ENCODE results near the gene RAB33A.
A peak's percentile ranks its signal among the peaks of the same experiment; 100 is the strongest.

Gene RAB33A

DNA sequence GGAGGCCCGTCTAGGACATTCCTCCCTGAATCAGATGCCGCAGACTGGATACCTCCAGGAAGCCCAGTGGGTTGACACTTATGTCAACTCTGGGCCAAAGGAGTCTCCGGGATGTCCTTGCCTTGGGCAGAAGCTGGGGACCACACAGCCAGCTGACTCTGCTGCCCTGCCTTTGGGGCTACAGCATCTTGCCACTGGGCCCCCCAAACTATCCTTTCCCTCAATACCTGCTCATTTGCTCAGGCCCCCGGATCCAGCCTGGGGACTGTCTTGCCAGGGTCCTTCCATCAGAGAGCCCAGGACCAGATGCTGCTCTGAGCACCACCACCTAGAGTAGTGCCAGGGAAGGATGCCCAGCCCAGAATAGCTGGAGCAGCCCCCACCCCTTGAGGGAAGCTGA, 19.0 kb downstream of the RAB33A start:
- Histone ChIP-seq H3K4me1 (ENCODE audit: control insufficient read depth, insufficient read depth, low read length) (no peaks in the 10 kb centered on the region), H3K4me3 (ENCODE audit: low read depth, low read length) (no peak overlapping the region), H3K9me3 (ENCODE audit: control insufficient read depth, insufficient read depth, low read depth, low read length) (no peaks in the 10 kb centered on the region), H3K36me3 (ENCODE audit: control insufficient read depth in 2 of 2, insufficient read depth in 1 of 2, low read length in 2 of 2) (no peaks in the 10 kb centered on the region), H3K27ac (ENCODE audit: extremely low read depth, low read depth, low read length) (no peak overlapping the region)
- TF ChIP-seq HOXD13 (CRISPR knock-in tag; IDR thresholded peaks at IDR 0.05; ENCODE audit: borderline replicate concordance) (no peak), ZNF112 (tag by site-specific recombination; IDR thresholded peaks at IDR 0.05) (no peak), SETDB1 (IDR thresholded peaks at IDR 0.05; ENCODE audit: insufficient read length, low read length) (no peak), KLF7 (tag by site-specific recombination; IDR thresholded peaks at IDR 0.05; ENCODE audit: borderline replicate concordance) (no peak), ZSCAN30 (tag by site-specific recombination; IDR thresholded peaks at IDR 0.05) (no peak), SCRT2 (tag by site-specific recombination; IDR thresholded peaks at IDR 0.05) (no peak), ZNF37A (tag by site-specific recombination; IDR thresholded peaks at IDR 0.05) (no peak), ZNF157 (tag by site-specific recombination; IDR thresholded peaks at IDR 0.05) (no peak), RBAK (tag by site-specific recombination; IDR thresholded peaks at IDR 0.05) (no peak), ZNF600 (tag by site-specific recombination; IDR thresholded peaks at IDR 0.05) (no peak)
- TF ChIP-seq, protein P1, sequence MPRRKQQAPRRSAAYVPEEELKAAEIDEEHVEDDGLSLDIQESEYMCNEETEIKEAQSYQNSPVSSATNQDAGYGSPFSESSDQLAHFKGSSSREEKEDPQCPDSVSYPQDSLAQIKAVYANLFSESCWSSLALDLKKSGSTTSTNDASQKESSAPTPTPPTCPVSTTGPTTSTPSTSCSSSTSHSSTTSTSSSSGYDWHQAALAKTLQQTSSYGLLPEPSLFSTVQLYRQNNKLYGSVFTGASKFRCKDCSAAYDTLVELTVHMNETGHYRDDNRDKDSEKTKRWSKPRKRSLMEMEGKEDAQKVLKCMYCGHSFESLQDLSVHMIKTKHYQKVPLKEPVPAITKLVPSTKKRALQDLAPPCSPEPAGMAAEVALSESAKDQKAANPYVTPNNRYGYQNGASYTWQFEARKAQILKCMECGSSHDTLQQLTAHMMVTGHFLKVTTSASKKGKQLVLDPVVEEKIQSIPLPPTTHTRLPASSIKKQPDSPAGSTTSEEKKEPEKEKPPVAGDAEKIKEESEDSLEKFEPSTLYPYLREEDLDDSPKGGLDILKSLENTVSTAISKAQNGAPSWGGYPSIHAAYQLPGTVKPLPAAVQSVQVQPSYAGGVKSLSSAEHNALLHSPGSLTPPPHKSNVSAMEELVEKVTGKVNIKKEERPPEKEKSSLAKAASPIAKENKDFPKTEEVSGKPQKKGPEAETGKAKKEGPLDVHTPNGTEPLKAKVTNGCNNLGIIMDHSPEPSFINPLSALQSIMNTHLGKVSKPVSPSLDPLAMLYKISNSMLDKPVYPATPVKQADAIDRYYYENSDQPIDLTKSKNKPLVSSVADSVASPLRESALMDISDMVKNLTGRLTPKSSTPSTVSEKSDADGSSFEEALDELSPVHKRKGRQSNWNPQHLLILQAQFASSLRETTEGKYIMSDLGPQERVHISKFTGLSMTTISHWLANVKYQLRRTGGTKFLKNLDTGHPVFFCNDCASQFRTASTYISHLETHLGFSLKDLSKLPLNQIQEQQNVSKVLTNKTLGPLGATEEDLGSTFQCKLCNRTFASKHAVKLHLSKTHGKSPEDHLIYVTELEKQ (tag by site-specific recombination; IDR thresholded peaks at IDR 0.05; ENCODE audit: borderline replicate concordance) = no peak
- CTCF ChIA-PET = interaction anchor here (0.6 to 7.1 kb wide), 8 partner anchors 9 to 689 kb away, joined by 3 to 72 read pairs (median 4); no protein-coding TSS in a partner anchor
- POLR2A ChIA-PET = no interaction called here

GRCh38 chrX:130196466-130196865, 24.7 kb downstream of the RAB33A start:
- POLR2A ChIA-PET = no interaction called here
- no peak for TF ChIP-seq ZBTB17 (tag by site-specific recombination; IDR thresholded peaks at IDR 0.05)
- no peak for TF ChIP-seq ZBTB49 (tag by site-specific recombination; IDR thresholded peaks at IDR 0.05; ENCODE audit: low read depth)
- no peak for TF ChIP-seq GLIS2 (tag by site-specific recombination; IDR thresholded peaks at IDR 0.05)
- TF ChIP-seq ZNF184 (tag by site-specific recombination; IDR thresholded peaks at IDR 0.05) = no peak
- TF ChIP-seq, protein P2, sequence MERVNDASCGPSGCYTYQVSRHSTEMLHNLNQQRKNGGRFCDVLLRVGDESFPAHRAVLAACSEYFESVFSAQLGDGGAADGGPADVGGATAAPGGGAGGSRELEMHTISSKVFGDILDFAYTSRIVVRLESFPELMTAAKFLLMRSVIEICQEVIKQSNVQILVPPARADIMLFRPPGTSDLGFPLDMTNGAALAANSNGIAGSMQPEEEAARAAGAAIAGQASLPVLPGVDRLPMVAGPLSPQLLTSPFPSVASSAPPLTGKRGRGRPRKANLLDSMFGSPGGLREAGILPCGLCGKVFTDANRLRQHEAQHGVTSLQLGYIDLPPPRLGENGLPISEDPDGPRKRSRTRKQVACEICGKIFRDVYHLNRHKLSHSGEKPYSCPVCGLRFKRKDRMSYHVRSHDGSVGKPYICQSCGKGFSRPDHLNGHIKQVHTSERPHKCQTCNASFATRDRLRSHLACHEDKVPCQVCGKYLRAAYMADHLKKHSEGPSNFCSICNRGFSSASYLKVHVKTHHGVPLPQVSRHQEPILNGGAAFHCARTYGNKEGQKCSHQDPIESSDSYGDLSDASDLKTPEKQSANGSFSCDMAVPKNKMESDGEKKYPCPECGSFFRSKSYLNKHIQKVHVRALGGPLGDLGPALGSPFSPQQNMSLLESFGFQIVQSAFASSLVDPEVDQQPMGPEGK (tag by site-specific recombination; IDR thresholded peaks at IDR 0.05) = no peak
- TF ChIP-seq ZBTB8A (tag by site-specific recombination; IDR thresholded peaks at IDR 0.05) = no peak
- TF ChIP-seq ZSCAN30 (tag by site-specific recombination; IDR thresholded peaks at IDR 0.05) = no peak
- TF ChIP-seq BCL11A (tag by site-specific recombination; IDR thresholded peaks at IDR 0.05; ENCODE audit: low read depth) = no peak
- TF ChIP-seq ZFP41 (tag by site-specific recombination; IDR thresholded peaks at IDR 0.05; ENCODE audit: borderline replicate concordance) = no peak
- TF ChIP-seq ZSCAN18 (tag by site-specific recombination; IDR thresholded peaks at IDR 0.05) = no peak
- TF ChIP-seq ZNF777 (tag by site-specific recombination; IDR thresholded peaks at IDR 0.05; ENCODE audit: borderline replicate concordance) = no peak
- TF ChIP-seq ZNF248 (tag by site-specific recombination; IDR thresholded peaks at IDR 0.05) = no peak
- TF ChIP-seq OVOL3 (tag by site-specific recombination; IDR thresholded peaks at IDR 0.05) = no peak
- TF ChIP-seq ZNF48 (tag by site-specific recombination; IDR thresholded peaks at IDR 0.05) = no peak
- no peak for TF ChIP-seq ZNF544 (tag by site-specific recombination; IDR thresholded peaks at IDR 0.05)
- TF ChIP-seq ZNF2 (tag by site-specific recombination; IDR thresholded peaks at IDR 0.05) = no peak
- peak; percentile 22; the same call in 1 of the 2 replicates for TF ChIP-seq ZNF629 (tag by site-specific recombination; IDR thresholded peaks at IDR 0.05)
- no peak for TF ChIP-seq ZNF529 (tag by site-specific recombination; IDR thresholded peaks at IDR 0.05; ENCODE audit: insufficient replicate concordance)
- no peak for TF ChIP-seq ZNF473 (tag by site-specific recombination; IDR thresholded peaks at IDR 0.05)

More at GRCh38 chrX:130196466-130196865, 24.7 kb downstream of the RAB33A start:
- Histone ChIP-seq H3K36me3 (ENCODE audit: control insufficient read depth in 2 of 2, insufficient read depth in 1 of 2, low read length in 2 of 2) (no peaks in the 10 kb centered on the region), H3K9me3 (ENCODE audit: control insufficient read depth, insufficient read depth, low read depth, low read length) (no peaks in the 10 kb centered on the region), H3K4me3 (ENCODE audit: low read depth, low read length) (no peak overlapping the region), H3K4me1 (ENCODE audit: control insufficient read depth, insufficient read depth, low read length) (no peaks in the 10 kb centered on the region), H3K27ac (ENCODE audit: extremely low read depth, low read depth, low read length) (no peak overlapping the region)
- CTCF ChIA-PET = interaction anchor here (0.6 to 1.2 kb wide), 2 partner anchors 285 to 595 kb away, joined by 4 read pairs; no protein-coding TSS in a partner anchor
